Measurements from ENCODE around the gene ADI1. TPM values are rescaled to one million over a fixed set of nuclear protein-coding genes. Genes with fewer than 3 reads are reported as not detected.

ADI1 gene
- total RNA-seq, 2 donors from 2014 or later, result 83.2 to 83.5 TPM

- Histone ChIP-seq H3K4me3 (peak overlapping the region; percentile 100), H3K9ac (ENCODE audit: low read depth in 2 of 2, low read length in 2 of 2) (peak overlapping the region; percentile 83 to 88), H3K27ac (peak overlapping the region; percentile 86), H3K27me3 (no peaks in the 10 kb centered on the region), H3K9me3 (no peaks in the 10 kb centered on the region), H3K4me1 (peaks cover 7% of the 10 kb centered on the region), H3K36me3 (peaks cover 8% of the 10 kb centered on the region)
- no peak for TF ChIP-seq CTCF (IDR thresholded peaks at IDR 0.05)
- intact Hi-C loops (cut with DNase I), result loop anchor here (5.0 kb wide), 2 partner anchors 35 to 180 kb away; partner anchors contain the start of genes EIPR1 and TRAPPC12
- no peak for DNase-seq
These were observed 38.4 kb upstream of the ADI1 start for GRCh38 chr2:3557639-3558204.

- TF ChIP-seq CTCF (IDR thresholded peaks at IDR 0.05), result no peak
- H3K9me3 ChIP-seq, result no peaks in the 10 kb centered on the region
- DNase-seq, result no peak
These were observed 34.6 kb upstream of the ADI1 start for GRCh38 chr2:3553946-3554345.

GRCh38 chr2:3547915-3548314 lies 28.6 kb upstream of the ADI1 start:
- H3K4me1 ChIP-seq, result no peaks in the 10 kb centered on the region
- H3K4me3 ChIP-seq, result no peak overlapping the region
- no peak for TF ChIP-seq CTCF (IDR thresholded peaks at IDR 0.05)
- H3K27me3 ChIP-seq, result no peaks in the 10 kb centered on the region
- H3K9me3 ChIP-seq, result no peaks in the 10 kb centered on the region
- DNase-seq, result no peak
- no peak overlapping the region for H3K27ac ChIP-seq
- intact Hi-C loops (cut with DNase I), result no loop called here
- no peak overlapping the region for H3K9ac ChIP-seq (ENCODE audit: low read depth in 2 of 2, low read length in 2 of 2)
- H3K36me3 ChIP-seq, result peaks cover 12% of the 10 kb centered on the region

More at GRCh38 chr2:3553946-3554345, 34.6 kb upstream of the ADI1 start:
- H3K27ac ChIP-seq, result no peak overlapping the region
- no peak overlapping the region for H3K4me3 ChIP-seq
- no peaks in the 10 kb centered on the region for H3K27me3 ChIP-seq
- peaks cover 7% of the 10 kb centered on the region for H3K4me1 ChIP-seq
- H3K9ac ChIP-seq (ENCODE audit: low read depth in 2 of 2, low read length in 2 of 2), result no peak overlapping the region
- intact Hi-C loops (cut with DNase I), result no loop called here
- H3K36me3 ChIP-seq, result peaks cover 15% of the 10 kb centered on the region

- intact Hi-C loops (cut with DNase I), result no loop called here
- H3K27me3 ChIP-seq, result no peaks in the 10 kb centered on the region
- H3K9ac ChIP-seq (ENCODE audit: low read depth in 2 of 2, low read length in 2 of 2), result no peak overlapping the region
- H3K4me3 ChIP-seq, result no peak overlapping the region
- no peaks in the 10 kb centered on the region for H3K4me1 ChIP-seq
- TF ChIP-seq CTCF (IDR thresholded peaks at IDR 0.05), result no peak
- H3K27ac ChIP-seq, result no peak overlapping the region
- H3K9me3 ChIP-seq, result no peaks in the 10 kb centered on the region
- peaks cover 6% of the 10 kb centered on the region for H3K36me3 ChIP-seq
- no peak for DNase-seq
These were observed 26.6 kb upstream of the ADI1 start for GRCh38 chr2:3545788-3546478.

- H3K27ac ChIP-seq, result no peak overlapping the region
- TF ChIP-seq CTCF (IDR thresholded peaks at IDR 0.05), result no peak
- no peak for DNase-seq
- H3K27me3 ChIP-seq, result no peaks in the 10 kb centered on the region
- intact Hi-C loops (cut with DNase I), result no loop called here
- H3K9me3 ChIP-seq, result no peaks in the 10 kb centered on the region
- no peak overlapping the region for H3K9ac ChIP-seq (ENCODE audit: low read depth in 2 of 2, low read length in 2 of 2)
- no peak overlapping the region for H3K4me3 ChIP-seq
- no peaks in the 10 kb centered on the region for H3K4me1 ChIP-seq
- H3K36me3 ChIP-seq, result peaks cover 5% of the 10 kb centered on the region
These were observed 23.8 kb upstream of the ADI1 start for GRCh38 chr2:3543023-3543683.

All from colonic mucosa (tissue), 4 donors.